MM.1S (cell line): Measurements from ENCODE around the gene POFUT1.

ENCODE experiments used
- CTCF ChIP-seq: fragments of 300-600 bp; sonication (generic); IDR thresholded peaks from 2 replicates; pipeline ENCODE4 v1.5.1; 2016; ENCODE audit warnings: antibody characterized with exemption, low read length, mixed read lengths
- EZH2 ChIP-seq: fragments of 300-600 bp; sonication (generic); optimal IDR thresholded peaks from 2 replicates; pipeline ENCODE3; 2017; ENCODE audit warnings: low read depth, mild to moderate bottlenecking, antibody characterized with exemption, low read length, mixed read lengths

GRCh38 chr20:32158351-32158750 is 49.3 kb upstream of the POFUT1 start:
- no peak for TF ChIP-seq CTCF
- TF ChIP-seq EZH2, result no peak
